ENCODE data around the gene SNUPN.
"Not testable (repeated sequence)": the region's sequence is repeated elsewhere in the genome, so short reads cannot be mapped to it uniquely, and the experiment has no call there.

SNUPN gene

GRCh38 chr15:75637245-75638009, 11.9 kb upstream of the SNUPN start:
- in situ Hi-C loops (cut with MboI; ENCODE audit: low sequenced_read_pairs) = no loop called here

DNA sequence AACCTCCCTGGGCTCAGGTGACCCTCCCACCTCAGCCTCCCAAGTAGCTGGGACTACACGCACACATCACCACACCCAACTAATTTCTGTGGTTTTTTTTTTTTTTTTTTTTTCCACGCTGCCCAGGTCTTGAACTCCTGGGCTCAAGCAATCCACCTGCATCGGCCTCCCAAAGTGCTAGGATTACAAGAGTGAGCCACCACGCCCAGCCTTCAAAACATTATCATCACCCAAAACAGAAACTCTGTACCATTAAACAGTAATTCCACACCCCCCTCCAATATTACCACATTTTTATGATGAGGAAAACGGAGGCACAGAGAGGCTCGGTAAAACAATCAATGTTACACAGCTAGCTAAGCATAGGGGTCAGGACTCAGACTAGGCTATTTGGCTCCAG, 10.5 kb upstream of the SNUPN start:
- in situ Hi-C loops (cut with MboI; ENCODE audit: low sequenced_read_pairs) = no loop called here

- in situ Hi-C loops (cut with MboI; ENCODE audit: low sequenced_read_pairs) = not testable (repeated sequence)
Measured at GRCh38 chr15:75633922-75634321, 8.4 kb upstream of the SNUPN start.

DNA sequence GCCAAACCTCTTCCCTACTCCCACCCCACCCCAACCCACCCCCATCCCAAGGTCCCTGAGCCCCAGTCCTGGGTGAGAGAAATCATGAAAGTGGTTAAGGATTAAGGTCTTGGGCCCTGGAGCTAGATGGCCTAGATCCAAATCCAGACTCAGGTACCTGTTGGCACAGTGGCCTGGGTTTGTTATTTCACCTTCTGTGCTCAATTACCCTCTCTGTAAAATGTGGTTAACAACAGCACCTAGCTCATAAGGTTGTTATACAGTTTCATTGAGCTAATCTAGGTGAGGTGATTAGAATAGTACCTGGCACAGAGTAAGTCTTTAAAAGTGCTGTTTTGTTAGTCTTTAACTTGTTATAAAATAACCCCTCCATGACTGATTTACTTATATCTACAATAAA, 6.4 kb upstream of the SNUPN start:
- in situ Hi-C loops (cut with MboI; ENCODE audit: low sequenced_read_pairs) = no loop called here

DNA sequence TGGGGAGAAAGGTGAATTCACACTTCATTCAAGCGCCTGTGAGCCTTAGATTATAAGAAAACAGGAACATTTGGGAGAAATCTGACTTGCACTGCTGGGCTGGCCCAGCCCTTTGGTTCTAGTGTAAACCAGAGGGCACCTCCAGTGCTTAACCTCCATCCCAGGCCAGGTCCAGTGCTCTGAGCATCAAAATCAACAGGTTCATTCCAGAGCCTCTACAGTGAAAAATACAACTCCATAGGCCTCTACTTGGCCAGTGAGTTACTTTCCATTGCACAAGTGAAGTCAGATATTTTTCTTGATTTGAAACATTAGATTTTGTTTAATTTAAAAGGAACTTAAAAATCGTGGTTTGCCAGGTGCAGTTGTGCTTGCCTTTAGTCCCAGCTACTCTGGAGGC, 3.0 kb downstream of the SNUPN start:
- in situ Hi-C loops (cut with MboI; ENCODE audit: low sequenced_read_pairs) = no loop called here

DNA sequence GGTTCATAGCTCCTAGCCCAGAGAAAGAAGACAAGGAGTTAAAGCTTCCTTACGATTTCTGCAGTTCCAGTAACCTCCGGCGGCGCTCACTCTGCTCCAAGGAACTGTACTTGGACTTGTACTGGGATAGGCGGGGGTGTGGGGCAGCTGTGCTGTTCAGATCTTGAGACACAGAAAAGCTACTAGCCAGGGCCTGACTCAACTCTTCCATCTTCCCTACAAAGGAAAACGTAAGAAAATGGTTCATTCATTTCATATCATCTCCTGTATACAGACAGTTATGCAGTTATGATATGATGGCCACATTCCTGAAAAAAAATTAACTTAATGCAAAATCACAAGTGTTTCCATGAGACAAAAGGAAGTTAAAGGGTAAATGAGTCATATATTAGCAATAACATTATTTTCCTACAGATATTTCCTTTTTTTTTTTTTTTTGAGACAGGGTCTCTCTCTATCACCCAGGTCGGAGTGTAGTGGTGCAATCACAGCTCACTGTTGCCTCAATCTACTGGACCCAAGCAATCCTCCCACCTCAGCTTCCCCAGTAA, 4.6 kb downstream of the SNUPN start:
- in situ Hi-C loops (cut with MboI; ENCODE audit: low sequenced_read_pairs) = no loop called here

DNA sequence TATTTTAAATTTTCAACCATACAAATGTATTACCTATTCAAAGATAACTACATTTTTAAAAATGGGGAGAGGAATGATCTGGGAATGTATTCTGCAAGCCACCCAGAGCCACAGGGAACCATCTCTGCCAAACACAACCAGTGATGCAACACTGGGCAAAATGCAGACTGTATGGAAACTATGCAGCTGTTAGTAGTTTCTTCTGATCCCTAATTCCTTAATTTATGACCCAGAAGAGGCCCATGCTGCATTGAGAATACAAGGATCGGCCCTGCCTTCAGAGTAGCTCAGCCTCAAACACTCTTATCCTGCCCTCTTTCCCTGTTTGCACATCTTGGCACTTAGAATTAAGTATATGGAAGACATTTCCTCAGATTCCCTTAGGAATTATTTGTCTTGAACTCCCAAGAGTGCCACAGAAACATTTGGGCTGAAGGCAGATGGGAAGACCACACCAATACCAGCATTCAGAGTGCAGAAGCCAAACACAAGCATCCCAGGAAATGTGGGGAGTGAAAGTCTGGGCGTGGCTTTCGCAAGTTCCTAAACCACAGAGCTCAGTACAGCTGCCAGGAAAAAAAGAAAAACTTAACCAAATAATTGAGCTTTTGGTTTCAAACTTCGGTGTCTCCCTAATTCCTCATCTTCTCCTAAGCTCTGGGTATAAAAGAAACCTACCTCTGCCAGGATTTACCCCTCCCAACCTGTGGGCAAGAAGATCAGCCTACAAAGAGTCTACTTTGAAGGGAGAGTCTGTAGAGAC, 5.3 kb downstream of the SNUPN start:
- in situ Hi-C loops (cut with MboI; ENCODE audit: low sequenced_read_pairs) = no loop called here

- in situ Hi-C loops (cut with MboI; ENCODE audit: low sequenced_read_pairs) = no loop called here
Measured at GRCh38 chr15:75616766-75617165, 8.8 kb downstream of the SNUPN start.

DNA sequence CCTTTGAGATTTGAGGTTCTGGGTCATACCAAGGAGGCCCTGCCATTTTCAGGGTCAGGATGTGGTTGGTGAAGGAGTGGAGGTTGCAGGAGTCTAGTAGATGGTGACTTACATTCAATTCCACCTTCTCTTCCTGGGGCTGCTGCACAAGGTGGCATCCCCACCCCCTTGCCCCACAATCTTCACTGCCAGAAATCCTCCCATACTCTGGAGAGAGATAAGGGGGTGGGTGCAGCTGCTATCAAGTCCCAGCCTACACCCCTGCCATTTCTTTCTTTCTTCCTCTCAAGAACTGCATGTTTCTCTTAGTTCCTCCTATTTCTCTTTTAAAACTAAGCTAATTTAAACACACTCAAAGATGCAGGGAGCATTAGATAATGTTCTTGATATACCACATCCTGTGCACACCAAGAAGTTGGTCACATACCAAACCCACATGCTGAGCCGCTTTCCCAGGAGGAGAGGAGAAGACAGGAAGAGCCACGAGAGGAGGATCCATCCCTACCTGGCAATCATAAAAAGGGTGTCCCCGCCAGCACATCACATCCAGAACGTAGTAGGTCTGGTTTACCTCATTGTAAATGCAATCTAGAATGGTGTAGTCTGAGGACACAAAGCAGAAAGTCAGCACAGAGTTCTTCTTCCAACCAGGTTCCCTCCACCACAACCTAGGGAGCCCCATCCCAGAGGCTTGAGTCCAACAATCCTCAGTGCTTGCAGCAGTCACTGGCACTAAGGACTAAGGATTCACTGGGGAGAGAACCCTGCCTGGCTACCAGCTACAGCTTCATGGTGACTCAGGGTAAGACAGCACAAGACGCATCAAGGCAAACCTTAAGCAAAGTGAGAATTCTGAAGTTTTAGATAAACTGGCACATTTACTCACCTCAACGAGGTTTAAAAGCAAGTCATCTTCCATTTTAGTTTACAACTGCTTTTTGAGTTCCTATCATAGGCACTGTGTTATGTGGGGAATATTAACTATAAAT, 18.5 kb downstream of the SNUPN start:
- in situ Hi-C loops (cut with MboI; ENCODE audit: low sequenced_read_pairs) = no loop called here

DNA sequence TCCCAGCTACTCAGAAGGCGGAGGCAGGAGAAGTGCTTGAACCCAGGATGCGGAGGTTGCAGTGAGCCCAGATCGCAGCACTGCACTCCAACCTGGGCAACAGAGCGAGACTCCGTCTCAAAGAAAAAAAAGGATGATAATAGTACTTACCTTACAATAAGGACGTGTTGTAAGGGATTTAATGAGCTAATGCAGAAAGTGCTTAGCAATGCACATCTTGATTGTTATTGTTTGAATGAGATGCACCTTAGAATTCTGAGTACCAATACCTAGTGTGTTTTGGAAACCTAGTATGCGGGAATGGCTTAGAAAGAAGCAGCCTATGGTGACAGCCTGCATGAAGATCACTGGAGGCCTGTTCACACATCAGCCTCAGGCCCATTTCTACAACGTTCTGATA, 19.5 kb downstream of the SNUPN start:
- in situ Hi-C loops (cut with MboI; ENCODE audit: low sequenced_read_pairs) = no loop called here

- in situ Hi-C loops (cut with MboI; ENCODE audit: low sequenced_read_pairs) = no loop called here
Measured at GRCh38 chr15:75599401-75599800, 26.1 kb downstream of the SNUPN start.

- in situ Hi-C loops (cut with MboI; ENCODE audit: low sequenced_read_pairs) = no loop called here
Measured at GRCh38 chr15:75598361-75598760, 27.2 kb downstream of the SNUPN start.

DNA sequence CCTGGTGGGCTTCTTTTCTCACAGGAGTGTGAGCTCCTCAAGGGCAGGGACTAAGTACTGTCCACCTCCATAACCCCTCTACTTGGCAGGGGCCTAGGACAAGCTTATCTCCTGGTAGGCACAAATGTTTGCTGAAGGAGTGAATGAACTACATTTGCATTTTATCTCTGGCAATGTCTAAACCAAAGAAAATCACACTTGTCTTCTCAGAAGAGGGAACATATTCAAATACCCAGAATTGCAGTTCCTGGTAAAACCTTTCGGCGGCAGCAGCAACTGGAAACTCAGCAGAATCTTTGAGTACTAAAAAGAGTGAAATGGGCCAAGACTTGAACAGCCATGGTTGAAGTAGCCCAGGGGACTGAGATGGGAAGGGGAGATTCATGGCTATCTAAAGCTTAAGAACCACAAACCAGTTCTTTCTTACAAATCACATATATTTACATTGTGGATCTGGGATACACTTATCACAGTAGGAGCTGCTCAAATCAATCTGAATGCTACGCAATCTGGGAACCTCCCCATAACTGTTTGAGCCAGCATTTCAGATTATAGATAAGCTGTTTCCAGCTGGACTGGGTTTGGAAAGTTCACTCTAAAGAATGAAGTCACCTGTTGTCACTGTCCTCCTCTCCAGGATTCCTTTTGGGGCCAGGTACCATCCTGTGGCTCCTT, 27.7 kb downstream of the SNUPN start:
- in situ Hi-C loops (cut with MboI; ENCODE audit: low sequenced_read_pairs) = no loop called here

- in situ Hi-C loops (cut with MboI; ENCODE audit: low sequenced_read_pairs) = no loop called here
Measured at GRCh38 chr15:75596703-75597345, 28.7 kb downstream of the SNUPN start.

- in situ Hi-C loops (cut with MboI; ENCODE audit: low sequenced_read_pairs) = no loop called here
Measured at GRCh38 chr15:75594276-75594675, 31.2 kb downstream of the SNUPN start.

DNA sequence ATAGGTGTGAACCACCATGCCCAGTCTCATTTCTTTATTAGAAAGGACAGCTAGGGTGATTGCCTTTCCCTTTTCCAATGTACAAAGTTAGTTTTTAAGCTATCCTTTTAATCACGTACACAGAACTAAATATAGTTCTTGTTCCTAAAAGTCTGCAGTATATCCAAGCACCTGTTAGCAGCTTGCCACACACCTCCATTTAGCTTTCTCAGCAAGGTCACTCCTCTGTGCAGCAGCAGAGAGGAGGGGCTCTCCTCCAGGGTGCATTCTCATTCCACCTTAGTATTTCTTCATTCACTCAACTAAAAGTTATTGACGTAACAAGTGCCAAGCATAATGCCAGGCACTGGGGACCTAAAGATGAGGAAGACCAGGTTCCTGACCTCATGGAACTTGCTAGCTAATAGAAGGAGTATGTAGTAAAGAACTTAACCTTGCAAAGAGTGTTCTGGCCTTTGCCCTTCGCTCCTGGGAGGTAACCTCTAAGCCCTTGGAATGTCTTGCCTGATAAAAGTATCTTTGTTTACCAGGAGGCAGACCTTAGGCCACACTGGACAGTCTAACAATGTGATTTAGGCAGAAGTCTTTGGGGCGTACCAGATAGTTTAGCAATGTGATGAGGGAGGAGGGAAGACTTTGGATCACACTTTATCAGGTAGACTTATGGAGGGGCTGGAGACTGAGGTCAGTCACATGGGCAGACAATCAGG, 33.7 kb downstream of the SNUPN start:
- in situ Hi-C loops (cut with MboI; ENCODE audit: low sequenced_read_pairs) = no loop called here

DNA sequence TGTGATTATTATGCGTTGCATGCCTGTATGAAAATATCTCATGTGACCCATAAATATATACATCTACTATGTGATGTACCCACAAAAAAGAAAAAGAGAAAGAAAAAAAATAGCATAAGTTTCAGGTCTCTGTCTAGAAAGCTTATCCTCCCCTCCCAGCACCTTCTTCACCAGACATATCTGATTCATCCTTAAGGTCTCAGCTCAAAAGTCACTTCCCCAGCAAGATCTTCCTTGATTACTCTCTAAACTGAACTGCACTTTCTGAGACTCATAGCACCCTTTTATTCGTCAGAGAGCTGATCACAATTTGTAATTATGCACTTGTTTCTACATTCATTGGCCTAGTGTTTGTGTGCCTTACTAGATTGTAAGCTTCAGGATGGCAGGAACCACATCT, 35.3 kb downstream of the SNUPN start:
- in situ Hi-C loops (cut with MboI; ENCODE audit: low sequenced_read_pairs) = no loop called here

GRCh38 chr15:75589071-75589470, 36.5 kb downstream of the SNUPN start:
- in situ Hi-C loops (cut with MboI; ENCODE audit: low sequenced_read_pairs) = no loop called here

DNA sequence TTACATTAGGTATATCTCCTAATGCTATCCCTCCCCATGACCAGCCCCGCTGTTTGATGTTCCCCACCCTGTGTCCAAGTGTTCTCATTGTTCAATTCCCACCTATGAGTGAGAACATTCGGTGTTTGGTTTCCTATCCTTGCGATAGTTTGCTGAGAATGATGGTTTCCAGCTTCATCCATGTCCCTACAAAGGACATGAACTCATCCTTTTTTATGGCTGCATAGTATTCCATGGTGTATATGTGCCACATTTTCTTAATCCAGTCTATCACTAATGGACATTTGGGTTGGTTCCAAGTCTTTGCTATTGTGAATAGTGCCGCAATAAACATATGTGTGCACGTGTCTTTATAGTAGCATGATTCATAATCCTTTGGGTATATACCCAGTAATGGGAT, 39.1 kb downstream of the SNUPN start:
- in situ Hi-C loops (cut with MboI; ENCODE audit: low sequenced_read_pairs) = not testable (repeated sequence)

Data from HL-60/S4 treated with retinoic acid at 250 ng/mL for 4 days and 3 days (cell line).